ENCODE results near the gene RGS2. TPM values are rescaled to one million over a fixed set of nuclear protein-coding genes. Genes with fewer than 3 reads are reported as not detected.

RGS2 gene
- total and polyA plus RNA-seq, 9 of the 15 experiments (the other 6 are each of a cell fraction or from before 2014, with no cell fraction given) = 2.5 to 5.4 (median 3.8) TPM

DNA sequence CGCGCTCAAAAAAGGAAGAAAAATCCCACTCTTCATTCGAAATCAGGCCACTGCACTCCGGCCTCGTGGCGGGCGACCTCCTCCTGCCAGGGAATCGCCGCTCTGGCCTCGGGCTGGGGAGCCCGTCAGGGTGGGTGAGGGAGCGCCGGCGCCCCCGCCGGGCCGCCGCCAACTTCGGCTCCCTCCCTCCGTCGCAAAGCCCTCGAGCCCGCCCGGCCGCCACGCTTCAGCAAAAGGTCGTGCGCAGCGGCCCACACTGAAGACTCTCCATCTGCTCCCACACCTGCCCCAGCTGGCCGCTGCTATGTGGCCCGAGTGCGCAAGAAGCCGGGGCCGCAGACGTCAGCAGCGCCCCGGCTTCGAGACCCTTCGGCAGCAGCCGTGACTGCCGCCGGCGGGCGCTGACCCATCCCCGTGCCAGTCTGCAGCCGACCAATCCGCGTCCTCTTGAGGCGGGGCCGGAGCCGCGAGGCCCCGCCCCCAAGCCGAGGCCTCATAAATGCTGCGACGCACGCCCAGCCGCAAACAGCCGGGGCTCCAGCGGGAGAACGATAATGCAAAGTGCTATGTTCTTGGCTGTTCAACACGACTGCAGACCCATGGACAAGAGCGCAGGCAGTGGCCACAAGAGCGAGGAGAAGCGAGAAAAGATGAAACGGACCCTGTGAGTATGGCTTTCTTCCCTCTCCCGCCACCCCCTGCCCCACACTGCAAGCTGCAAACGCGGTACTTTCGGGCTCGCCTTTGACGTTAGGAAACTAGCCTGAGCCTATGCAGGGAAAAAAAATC lies at the start of gene RGS2 (continued):
- TF ChIP-seq NR0B1 (IDR thresholded peaks at IDR 0.05; ENCODE audit: partially characterized antibody) (no peak), MTA2 (IDR thresholded peaks at IDR 0.05; ENCODE audit: low read depth) (no peak), NFYB (IDR thresholded peaks at IDR 0.05; ENCODE audit: extremely low read depth, insufficient read length) (peak; percentile 19), ZNF695 (CRISPR knock-in tag; IDR thresholded peaks at IDR 0.05) (no peak), MEF2A (IDR thresholded peaks at IDR 0.05; ENCODE audit: control insufficient read depth, low read depth, low read length) (no peak), ZNF740 (CRISPR knock-in tag; IDR thresholded peaks at IDR 0.05) (no peak), ZNF740 (tag; IDR thresholded peaks at IDR 0.05) (no peak), CBFA2T3 (IDR thresholded peaks at IDR 0.05) (peak; percentile 16; the same call in 1 of the 2 replicates), MTA3 (IDR thresholded peaks at IDR 0.05; ENCODE audit: borderline replicate concordance) (peak; percentile 99), EP400 (IDR thresholded peaks at IDR 0.05) (no peak), ELF1 (tag; IDR thresholded peaks at IDR 0.05) (no peak), ZNF583 (CRISPR knock-in tag; IDR thresholded peaks at IDR 0.05) (no peak), NRF1 (conservative IDR thresholded peaks at IDR 0.05 in 1 of 2, IDR thresholded peaks at IDR 0.05 in 1 of 2) (peak; percentile 82 to 85), TAF9B (IDR thresholded peaks at IDR 0.05; ENCODE audit: partially characterized antibody) (peak; percentile 71), ZNF217 (CRISPR knock-in tag; IDR thresholded peaks at IDR 0.05) (no peak), ZNF766 (CRISPR knock-in tag; conservative IDR thresholded peaks at IDR 0.05) (no peak), FOXK1 (CRISPR knock-in tag; IDR thresholded peaks at IDR 0.05; ENCODE audit: borderline replicate concordance) (peak; percentile 90; the same call in 1 of the 2 replicates), SFPQ (IDR thresholded peaks at IDR 0.05; ENCODE audit: low read depth, low read length) (no peak), SREBF2 (CRISPR knock-in tag; IDR thresholded peaks at IDR 0.05) (no peak)
- TF ChIP-seq, protein P1, sequence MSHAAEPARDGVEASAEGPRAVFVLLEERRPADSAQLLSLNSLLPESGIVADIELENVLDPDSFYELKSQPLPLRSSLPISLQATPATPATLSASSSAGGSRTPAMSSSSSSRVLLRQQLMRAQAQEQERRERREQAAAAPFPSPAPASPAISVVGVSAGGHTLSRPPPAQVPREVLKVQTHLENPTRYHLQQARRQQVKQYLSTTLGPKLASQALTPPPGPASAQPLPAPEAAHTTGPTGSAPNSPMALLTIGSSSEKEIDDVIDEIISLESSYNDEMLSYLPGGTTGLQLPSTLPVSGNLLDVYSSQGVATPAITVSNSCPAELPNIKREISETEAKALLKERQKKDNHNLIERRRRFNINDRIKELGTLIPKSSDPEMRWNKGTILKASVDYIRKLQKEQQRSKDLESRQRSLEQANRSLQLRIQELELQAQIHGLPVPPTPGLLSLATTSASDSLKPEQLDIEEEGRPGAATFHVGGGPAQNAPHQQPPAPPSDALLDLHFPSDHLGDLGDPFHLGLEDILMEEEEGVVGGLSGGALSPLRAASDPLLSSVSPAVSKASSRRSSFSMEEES (CRISPR knock-in tag; IDR thresholded peaks at IDR 0.05) = no peak
- TF ChIP-seq, protein P2, sequence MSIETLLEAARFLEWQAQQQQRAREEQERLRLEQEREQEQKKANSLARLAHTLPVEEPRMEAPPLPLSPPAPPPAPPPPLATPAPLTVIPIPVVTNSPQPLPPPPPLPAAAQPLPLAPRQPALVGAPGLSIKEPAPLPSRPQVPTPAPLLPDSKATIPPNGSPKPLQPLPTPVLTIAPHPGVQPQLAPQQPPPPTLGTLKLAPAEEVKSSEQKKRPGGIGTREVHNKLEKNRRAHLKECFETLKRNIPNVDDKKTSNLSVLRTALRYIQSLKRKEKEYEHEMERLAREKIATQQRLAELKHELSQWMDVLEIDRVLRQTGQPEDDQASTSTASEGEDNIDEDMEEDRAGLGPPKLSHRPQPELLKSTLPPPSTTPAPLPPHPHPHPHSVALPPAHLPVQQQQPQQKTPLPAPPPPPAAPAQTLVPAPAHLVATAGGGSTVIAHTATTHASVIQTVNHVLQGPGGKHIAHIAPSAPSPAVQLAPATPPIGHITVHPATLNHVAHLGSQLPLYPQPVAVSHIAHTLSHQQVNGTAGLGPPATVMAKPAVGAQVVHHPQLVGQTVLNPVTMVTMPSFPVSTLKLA (conservative IDR thresholded peaks at IDR 0.05) = peak in 1 of 2 experiments; percentile 65; a peak in 3 of 4 replicates
